Endothelial cell of umbilical vein (primary cell): Measurements from ENCODE around the gene KRT3. TPM values are rescaled to one million over a fixed set of nuclear protein-coding genes. Genes with fewer than 3 reads are reported as not detected.

ENCODE experiments used
- Bru-seq: library from RNA; stranded (reverse); fragments of 400-500 nt; gene quantifications from one replicate; lab custom pipeline; 2021; lab: Mats Ljungman, UMichigan
- BruChase-seq, 2 experiments: library from RNA; stranded (reverse); fragments of 400-500 nt; gene quantifications; one replicate each; lab custom pipeline; 2021; lab: Mats Ljungman, UMichigan
- BruUV-seq: library from RNA; stranded (reverse); fragments of 400-500 nt; replicated peaks from 2 replicates; lab custom pipeline; 2021; lab: Mats Ljungman, UMichigan
- CTCF ChIA-PET: fragments of 300-600, 350-600 bp; sonication (Branson Sonifier 250); formaldehyde crosslinking; loops from one replicate; lab custom pipeline; 2021; ENCODE audit warnings: antibody characterized with exemption, inconsistent platforms; lab: Charles Lee
- POLR2A ChIA-PET: fragments of 300-600, 350-600 bp; sonication (Branson Sonifier 250); formaldehyde crosslinking; loops from one replicate; lab custom pipeline; 2021; ENCODE audit warnings: antibody characterized with exemption, inconsistent platforms; lab: Charles Lee
- DNase-seq: peaks from one replicate; pipeline ENCODE4 v3.0.0-alpha.2; 2011; ENCODE audit warnings: low read depth, low spot score
- FAIRE-seq: peaks from 2 replicates; lab custom pipeline; 2011; peaks lifted over from hg19 to GRCh38; lab: Jason Lieb, UNC
- H2AFZ ChIP-seq: 2 replicates; pipeline ENCODE4 v1.6.0; 2012; ENCODE audit warnings: low read depth, low read length, control low read depth, inconsistent platforms
- H3K27ac ChIP-seq: 2 replicates; pipeline ENCODE4 v1.5.1; 2011; ENCODE audit warnings: low read depth, mild to moderate bottlenecking, control low read depth, low read length, moderate library complexity; ENCODE audit not compliant: insufficient read depth
- H3K27me3 ChIP-seq, 2 experiments: 2 replicates each; pipeline versions ENCODE4 v1.6.0 to v1.6.1; 2011; ENCODE audit warnings: low read length in 2 of 2, mixed read lengths in 1 of 2; ENCODE audit not compliant: control insufficient read depth in 2 of 2, insufficient read depth in 2 of 2
- H3K36me3 ChIP-seq, 2 experiments: 2 replicates in 1 of 2; 3 replicates in 1 of 2; pipeline ENCODE4 v1.5.1; 2011; ENCODE audit warnings: low read length in 2 of 2, mild to moderate bottlenecking in 1 of 2, moderate library complexity in 1 of 2; ENCODE audit not compliant: control insufficient read depth in 2 of 2, insufficient read depth in 2 of 2; ENCODE audit errors: extremely low read depth in 1 of 2
- H3K4me1 ChIP-seq: 3 replicates; pipeline ENCODE4 v1.5.1; 2011; ENCODE audit warnings: mild to moderate bottlenecking, low read length; ENCODE audit not compliant: control insufficient read depth, insufficient read depth; ENCODE audit errors: extremely low read depth
- H3K4me2 ChIP-seq: 2 replicates; pipeline ENCODE4 v1.6.1; 2011; ENCODE audit warnings: low read length, control low read depth, mixed read lengths; ENCODE audit not compliant: insufficient read depth
- H3K4me3 ChIP-seq, 3 experiments: fragments of 200-600 bp in 1 of 3; sonication (generic), shearing (Covaris generic) in 1 of 3; replicated peaks in 1 of 3; 2 replicates each; pipeline ENCODE4 v1.5.1; 2011 to 2016; ENCODE audit warnings: control low read depth in 3 of 3, low read length in 3 of 3, mild to moderate bottlenecking in 2 of 3, inconsistent platforms in 1 of 3, low read depth in 1 of 3, moderate library complexity in 1 of 3; ENCODE audit not compliant: insufficient read depth in 1 of 3
- H3K79me2 ChIP-seq: 2 replicates; pipeline ENCODE4 v1.6.0; 2012; ENCODE audit warnings: low read length, inconsistent platforms; ENCODE audit not compliant: control insufficient read depth, insufficient read depth
- H3K9ac ChIP-seq: replicated peaks from 2 replicates; pipeline ENCODE3; 2011; ENCODE audit warnings: low read length, control low read depth; ENCODE audit not compliant: insufficient read depth; ENCODE audit errors: extremely low read depth
- H3K9me1 ChIP-seq: replicated peaks from 3 replicates; pipeline ENCODE4 v1.6.0; 2011; ENCODE audit warnings: mild to moderate bottlenecking, low read length; ENCODE audit not compliant: control insufficient read depth, insufficient read depth; ENCODE audit errors: extremely low read depth
- H3K9me3 ChIP-seq: replicated peaks from 2 replicates; pipeline ENCODE4 v1.5.1; 2012; ENCODE audit warnings: low read length, inconsistent platforms; ENCODE audit not compliant: control insufficient read depth, insufficient read depth
- H4K20me1 ChIP-seq: replicated peaks from 2 replicates; pipeline ENCODE3; 2011; ENCODE audit warnings: mild to moderate bottlenecking, low read length; ENCODE audit not compliant: control insufficient read depth, insufficient read depth; ENCODE audit errors: extremely low read depth
- EZH2 ChIP-seq: IDR thresholded peaks from 2 replicates; pipeline ENCODE4 v1.6.1; 2012; ENCODE audit warnings: borderline replicate concordance, low read depth, mild to moderate bottlenecking, moderate library complexity, low read length, inconsistent platforms; ENCODE audit not compliant: severe bottlenecking
- FOS ChIP-seq: IDR thresholded peaks from 2 replicates; pipeline ENCODE4 v1.6.1; 2011; ENCODE audit warnings: mild to moderate bottlenecking, low read length, moderate library complexity, borderline replicate concordance; ENCODE audit not compliant: insufficient read depth
- GATA2 ChIP-seq: IDR thresholded peaks from 2 replicates; pipeline ENCODE4 v1.7.0; 2011; ENCODE audit warnings: low read depth, mild to moderate bottlenecking, moderate library complexity, mixed read lengths, low read length; ENCODE audit not compliant: insufficient read length, insufficient read depth
- MYC ChIP-seq: IDR thresholded peaks from one replicate; pipeline ENCODE4 v1.6.1; 2011; ENCODE audit warnings: mild to moderate bottlenecking, low read depth, low read length
- POLR2A ChIP-seq: IDR thresholded peaks from 2 replicates; pipeline ENCODE4 v1.6.1; 2012; ENCODE audit warnings: low read depth, mild to moderate bottlenecking, control low read depth, low read length
- dilution Hi-C: fragments of 300-500 bp; cut with MboI; formaldehyde crosslinking; loops from one replicate; pipeline ENCODE4 v1.15.0; 2019; ENCODE audit warnings: low sequenced_read_pairs; ENCODE audit not compliant: extremely low pct_ligation_motif_present
- intact Hi-C: fragments of 100-400 bp; cut with micrococcal nuclease; formaldehyde crosslinking; loops from one replicate; pipeline ENCODE4 v1.10.0; 2022
- long read RNA-seq: library from polyadenylated mRNA; stranded (forward); transcript quantifications from one replicate; pipeline ENCODE4 v2.0.0, GENCODE V29; 2021
- polyA minus RNA-seq, 3 experiments: library from RNA; depleted of rRNA, polyadenylated mRNA; stranded (reverse); fragments of >200 nt; gene quantifications; 1 replicate in 1 of 3; 2 replicates in 2 of 3; pipeline ENCODE4 v1.2.3, GENCODE V29; 2011
- polyA plus RNA-seq, 4 experiments: library from polyadenylated mRNA; depleted of rRNA in 3 of 4; stranded (reverse) in 3 of 4; unstranded in 1 of 4; fragments of >200 nt; gene quantifications; 2 replicates each; pipeline versions ENCODE4 v1.2.1 to v1.2.3, GENCODE V29; 2011 to 2012; ENCODE audit warnings: missing spikeins in 1 of 4
- total RNA-seq: library from RNA; stranded (reverse); gene quantifications from 2 replicates; pipeline ENCODE4 v1.2.3, GENCODE V29; 2021
- TF ChIP-seq, protein P1 (sequence below): IDR thresholded peaks from 2 replicates; pipeline ENCODE4 v1.6.1; 2011; ENCODE audit not compliant: insufficient read depth, insufficient read length

KRT3 gene
- total RNA-seq (not detected in 2 replicates), polyA plus RNA-seq (not detected in 2 replicates), polyA minus RNA-seq (not detected in 2 replicates), Bru-seq, nascent RNA (not detected), BruChase-seq, experiment 1, labeled RNA remaining after a 6-hour chase (not detected), BruChase-seq, experiment 2, labeled RNA remaining after a 2-hour chase (not detected)
- polyA plus RNA-seq (2011; cell fraction: cytosol; rRNA removed): not detected in 2 replicates
- not detected in 2 replicates for polyA plus RNA-seq (2011; cell fraction: nucleus; rRNA removed)
- polyA plus RNA-seq (2012): not detected in 2 replicates
- not detected for polyA minus RNA-seq (2011; cell fraction: cytosol; rRNA and poly(A)+ RNA removed)
- polyA minus RNA-seq (2011; cell fraction: nucleus; rRNA and poly(A)+ RNA removed): not detected in 2 replicates
- long read RNA-seq: 0 reads

GRCh38 chr12:52795694-52796428 lies at the start of gene KRT3:
Gene KRT3, minus strand, starts transcription at chr12:52796117. Its CDS starts 75 bp downstream, at chr12:52796042.
- ChIA-PET CTCF (no interaction called here), POLR2A (no interaction called here)
- Histone ChIP-seq H3K4me2 (no peak within 1 kb of the TSS), H3K79me2 (no peaks in the 10 kb centered on the region), H3K27ac (no peak within 1 kb of the TSS), H3K27me3 (peaks cover 5 to 8% of the 10 kb centered on the region in 2 experiments), H4K20me1 (no peaks in the 10 kb centered on the region), H3K4me3 (no peak within 1 kb of the TSS), H3K9me1 (no peaks in the 10 kb centered on the region), H3K36me3 (no peaks in the 10 kb centered on the region), H3K9ac (no peak within 1 kb of the TSS), H3K4me1 (no peaks in the 10 kb centered on the region), H2AFZ (no peak within 1 kb of the TSS), H3K9me3 (no peaks in the 10 kb centered on the region)
- BruUV-seq: no TSS peak
- dilution Hi-C loops (no loop called here), intact Hi-C loops (no loop called here)
- no peak for TF ChIP-seq GATA2
- TF ChIP-seq FOS: no peak
- TF ChIP-seq MYC: no peak
- no peak for TF ChIP-seq EZH2
- TF ChIP-seq, protein P1, sequence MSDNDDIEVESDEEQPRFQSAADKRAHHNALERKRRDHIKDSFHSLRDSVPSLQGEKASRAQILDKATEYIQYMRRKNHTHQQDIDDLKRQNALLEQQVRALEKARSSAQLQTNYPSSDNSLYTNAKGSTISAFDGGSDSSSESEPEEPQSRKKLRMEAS: no peak
- TF ChIP-seq POLR2A: no peak
- FAIRE-seq (no peak), DNase-seq (no peak)
